ENCODE data around the gene ERFL.

Gene ERFL

GRCh38 chr19:41928754-41929535, 696 bp upstream of the ERFL start (continued):
- TF ChIP-seq, protein P1, sequence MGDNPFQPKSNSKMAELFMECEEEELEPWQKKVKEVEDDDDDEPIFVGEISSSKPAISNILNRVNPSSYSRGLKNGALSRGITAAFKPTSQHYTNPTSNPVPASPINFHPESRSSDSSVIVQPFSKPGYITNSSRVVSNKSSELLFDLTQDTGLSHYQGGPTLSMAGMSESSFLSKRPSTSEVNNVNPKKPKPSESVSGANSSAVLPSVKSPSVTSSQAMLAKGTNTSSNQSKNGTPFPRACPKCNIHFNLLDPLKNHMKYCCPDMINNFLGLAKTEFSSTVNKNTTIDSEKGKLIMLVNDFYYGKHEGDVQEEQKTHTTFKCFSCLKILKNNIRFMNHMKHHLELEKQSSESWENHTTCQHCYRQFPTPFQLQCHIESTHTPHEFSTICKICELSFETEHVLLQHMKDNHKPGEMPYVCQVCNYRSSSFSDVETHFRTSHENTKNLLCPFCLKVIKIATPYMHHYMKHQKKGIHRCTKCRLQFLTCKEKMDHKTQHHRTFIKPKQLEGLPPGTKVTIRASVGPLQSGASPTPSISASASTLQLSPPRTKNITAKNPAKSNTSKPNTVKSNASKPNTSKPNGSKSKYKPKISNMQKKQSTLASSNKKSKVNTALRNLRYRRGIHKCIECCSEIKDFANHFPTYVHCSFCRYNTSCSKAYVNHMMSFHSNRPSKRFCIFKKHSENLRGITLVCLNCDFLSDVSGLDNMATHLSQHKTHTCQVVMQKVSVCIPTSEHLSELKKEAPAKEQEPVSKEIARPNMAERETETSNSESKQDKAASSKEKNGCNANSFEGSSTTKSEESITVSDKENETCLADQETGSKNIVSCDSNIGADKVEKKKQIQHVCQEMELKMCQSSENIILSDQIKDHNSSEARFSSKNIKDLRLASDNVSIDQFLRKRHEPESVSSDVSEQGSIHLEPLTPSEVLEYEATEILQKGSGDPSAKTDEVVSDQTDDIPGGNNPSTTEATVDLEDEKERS (tag by site-specific recombination; IDR thresholded peaks at IDR 0.05), result no peak; the same call in 1 of the 2 replicates
- no peak for TF ChIP-seq ZIC2 (tag by site-specific recombination; IDR thresholded peaks at IDR 0.05)
- 0 out of 2 replicates have a peak, but pooled peaks have one; percentile 26 for TF ChIP-seq ZNF112 (tag by site-specific recombination; IDR thresholded peaks at IDR 0.05)
- TF ChIP-seq YY1 (tag by site-specific recombination; IDR thresholded peaks at IDR 0.05), result no peak
- no peak for TF ChIP-seq HOXC10 (CRISPR knock-in tag; IDR thresholded peaks at IDR 0.05)
- no peak for TF ChIP-seq INSM2 (tag by site-specific recombination; IDR thresholded peaks at IDR 0.05)
- TF ChIP-seq ZNF248 (tag by site-specific recombination; IDR thresholded peaks at IDR 0.05), result no peak
- TF ChIP-seq ZNF175 (tag by site-specific recombination; IDR thresholded peaks at IDR 0.05), result no peak
- TF ChIP-seq ZSCAN23 (tag by site-specific recombination; IDR thresholded peaks at IDR 0.05), result no peak
- peak; percentile 40; the same call in 1 of the 2 replicates for TF ChIP-seq BCL11A (tag by site-specific recombination; IDR thresholded peaks at IDR 0.05; ENCODE audit: low read depth)
- TF ChIP-seq ZFP41 (tag by site-specific recombination; IDR thresholded peaks at IDR 0.05; ENCODE audit: borderline replicate concordance), result no peak
- TF ChIP-seq ZNF626 (tag by site-specific recombination; IDR thresholded peaks at IDR 0.05), result no peak
- no peak for TF ChIP-seq ZNF610 (tag by site-specific recombination; IDR thresholded peaks at IDR 0.05; ENCODE audit: borderline replicate concordance)
- TF ChIP-seq ZNF2 (tag by site-specific recombination; IDR thresholded peaks at IDR 0.05), result peak; percentile 87
- no peak for TF ChIP-seq ZNF530 (tag by site-specific recombination; IDR thresholded peaks at IDR 0.05; ENCODE audit: low read depth)
- TF ChIP-seq ZNF19 (tag by site-specific recombination; IDR thresholded peaks at IDR 0.05; ENCODE audit: low read depth), result no peak
- no peak for TF ChIP-seq SALL2 (tag by site-specific recombination; IDR thresholded peaks at IDR 0.05; ENCODE audit: borderline replicate concordance)
- no peak for TF ChIP-seq OSR2 (tag by site-specific recombination; IDR thresholded peaks at IDR 0.05)
- TF ChIP-seq ZNF629 (tag by site-specific recombination; IDR thresholded peaks at IDR 0.05), result no peak
- no peak for TF ChIP-seq HOXA7 (CRISPR knock-in tag; IDR thresholded peaks at IDR 0.05; ENCODE audit: borderline replicate concordance)
- TF ChIP-seq ZFP69B (tag by site-specific recombination; IDR thresholded peaks at IDR 0.05), result 0 out of 2 replicates have a peak, but pooled peaks have one; percentile 51
- TF ChIP-seq ZNF561 (tag by site-specific recombination; IDR thresholded peaks at IDR 0.05; ENCODE audit: borderline replicate concordance), result no peak
- no peak for TF ChIP-seq ZNF132 (tag by site-specific recombination; IDR thresholded peaks at IDR 0.05; ENCODE audit: borderline replicate concordance)
